Uterus (tissue), 2 donors: Measurements from ENCODE around the gene UNC93B1.
"Not testable (repeated sequence)": the region's sequence is repeated elsewhere in the genome, so short reads cannot be mapped to it uniquely, and the experiment has no call there.

Experiments used
- POLR2A ChIP-seq, 2 donors: fragments of 450-650 bp; IDR thresholded peaks; one replicate each; pipeline ENCODE4 v1.6.1; 2016; ENCODE audit warnings: antibody characterized with exemption in 2 of 2, mild to moderate bottlenecking in 1 of 2, moderate library complexity in 1 of 2
- TF ChIP-seq, protein P1 (sequence below), 4 experiments: fragments of 200-600 bp in 2 of 4; fragments of 450-650 bp in 2 of 4; sonication (generic) in 2 of 4; IDR thresholded peaks; one replicate each; pipeline ENCODE4 v1.5.1; 2016 to 2019; ENCODE audit warnings: antibody characterized with exemption in 4 of 4, mild to moderate bottlenecking in 2 of 4, moderate library complexity in 1 of 4

DNA sequence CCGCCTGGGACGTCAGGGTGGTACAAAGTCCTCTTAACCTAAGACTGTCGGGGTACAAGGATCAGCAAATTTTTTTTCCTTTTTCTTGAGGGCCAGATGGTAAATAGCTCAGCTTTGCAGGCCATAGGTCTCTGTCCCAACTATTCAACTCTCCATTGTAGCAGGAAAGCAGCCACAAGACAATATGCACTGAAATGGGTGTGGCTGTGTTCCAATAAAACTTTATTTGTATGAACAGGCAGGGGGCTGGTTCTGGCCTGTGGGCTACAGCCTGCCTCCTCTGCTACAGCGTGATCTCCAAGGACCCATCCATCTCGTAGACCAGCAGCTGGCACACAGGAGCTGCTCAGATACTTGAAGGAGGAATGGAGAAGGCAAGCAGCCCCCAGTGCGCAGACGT, 56.1 kb downstream of the UNC93B1 start:
- TF ChIP-seq, protein P1, sequence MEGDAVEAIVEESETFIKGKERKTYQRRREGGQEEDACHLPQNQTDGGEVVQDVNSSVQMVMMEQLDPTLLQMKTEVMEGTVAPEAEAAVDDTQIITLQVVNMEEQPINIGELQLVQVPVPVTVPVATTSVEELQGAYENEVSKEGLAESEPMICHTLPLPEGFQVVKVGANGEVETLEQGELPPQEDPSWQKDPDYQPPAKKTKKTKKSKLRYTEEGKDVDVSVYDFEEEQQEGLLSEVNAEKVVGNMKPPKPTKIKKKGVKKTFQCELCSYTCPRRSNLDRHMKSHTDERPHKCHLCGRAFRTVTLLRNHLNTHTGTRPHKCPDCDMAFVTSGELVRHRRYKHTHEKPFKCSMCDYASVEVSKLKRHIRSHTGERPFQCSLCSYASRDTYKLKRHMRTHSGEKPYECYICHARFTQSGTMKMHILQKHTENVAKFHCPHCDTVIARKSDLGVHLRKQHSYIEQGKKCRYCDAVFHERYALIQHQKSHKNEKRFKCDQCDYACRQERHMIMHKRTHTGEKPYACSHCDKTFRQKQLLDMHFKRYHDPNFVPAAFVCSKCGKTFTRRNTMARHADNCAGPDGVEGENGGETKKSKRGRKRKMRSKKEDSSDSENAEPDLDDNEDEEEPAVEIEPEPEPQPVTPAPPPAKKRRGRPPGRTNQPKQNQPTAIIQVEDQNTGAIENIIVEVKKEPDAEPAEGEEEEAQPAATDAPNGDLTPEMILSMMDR (IDR thresholded peaks at IDR 0.05) = not testable (repeated sequence)
- TF ChIP-seq POLR2A (IDR thresholded peaks at IDR 0.05) = not testable (repeated sequence)
